K562 (cell line): Measurements from ENCODE around the gene RGS17. TPM values are rescaled to one million over a fixed set of nuclear protein-coding genes. Genes with fewer than 3 reads are reported as not detected.
A peak's percentile ranks its signal among the peaks of the same experiment; 100 is the strongest.

ENCODE experiments used
- BDP1 ChIP-seq: IDR thresholded peaks from 3 replicates; pipeline ENCODE4 v1.6.1; 2011; ENCODE audit not compliant: insufficient read length, insufficient read depth
- BRD9 ChIP-seq: fragments of 450-650 bp; IDR thresholded peaks from 2 replicates; pipeline ENCODE4 v1.6.1; 2018; ENCODE audit warnings: low read depth; ENCODE audit not compliant: partially characterized antibody
- ELF4 ChIP-seq: fragments of 450-650 bp; formaldehyde crosslinking; IDR thresholded peaks from 2 replicates; pipeline ENCODE4 v1.4.0; 2022; ENCODE audit warnings: missing genetic modification characterization
- HMGN3 ChIP-seq: IDR thresholded peaks from 2 replicates; pipeline ENCODE4 v1.6.1; 2011; ENCODE audit warnings: borderline replicate concordance, low read depth, mild to moderate bottlenecking, mixed read lengths, low read length; ENCODE audit not compliant: insufficient read length; ENCODE audit errors: extremely low read depth
- MTA1 ChIP-seq: fragments of 450-650 bp; IDR thresholded peaks from 2 replicates; pipeline ENCODE4 v1.6.1; 2017; ENCODE audit warnings: borderline replicate concordance
- TAL1 ChIP-seq: fragments of 450-650 bp; IDR thresholded peaks from 2 replicates; pipeline ENCODE4 v1.6.1; 2016; ENCODE audit warnings: mild to moderate bottlenecking
- TCF7 ChIP-seq: sonication (generic); IDR thresholded peaks from 2 replicates; pipeline ENCODE4 v1.6.1; 2016; ENCODE audit warnings: antibody characterized with exemption, borderline replicate concordance
- ZNF12 ChIP-seq: sonication (generic); formaldehyde crosslinking; IDR thresholded peaks from 2 replicates; pipeline ENCODE4 v1.4.0; 2020; ENCODE audit warnings: mild to moderate bottlenecking, missing genetic modification reagents
- ZNF133 ChIP-seq: fragments of 250-450 bp; sonication (Bioruptor Pico); IDR thresholded peaks from 2 replicates; pipeline ENCODE4 v1.4.0; 2020; ENCODE audit warnings: mild to moderate bottlenecking
- polyA plus RNA-seq, 8 experiments: library from polyadenylated mRNA; depleted of rRNA in 4 of 8; stranded (reverse) in 5 of 8; unstranded in 3 of 8; fragments of >200 nt; fragmentation: Nextera tagmentation in 2 of 8; fragmentation: Illumina TruSeq in 1 of 8; extraction: Ambion mirVana in 2 of 8; extraction: Trizol in 1 of 8; gene quantifications; 2 replicates each; pipeline versions ENCODE4 v1.2.1 to v1.2.3, GENCODE V29; 2011 to 2014; ENCODE audit warnings: inconsistent platforms in 1 of 8, missing spikeins in 1 of 8
- total RNA-seq, 7 experiments: library from RNA; depleted of rRNA in 6 of 7; stranded (reverse); fragments of >200 nt in 6 of 7; fragmentation: Illumina TruSeq in 2 of 7; extraction: Trizol in 2 of 7; gene quantifications; 2 replicates each; pipeline versions ENCODE4 v1.2.1 to v1.2.3, GENCODE V29; 2011 to 2021; ENCODE audit warnings: low replicate concordance in 1 of 7
- TF ChIP-seq, protein P1 (sequence below): IDR thresholded peaks from 2 replicates; pipeline ENCODE4 v1.6.1; 2016; ENCODE audit warnings: missing genetic modification characterization, missing compliant biosample characterization
- TF ChIP-seq, protein P2 (sequence below): sonication (generic); formaldehyde crosslinking; IDR thresholded peaks from 2 replicates; pipeline ENCODE4 v1.8.1; 2023; ENCODE audit warnings: mild to moderate bottlenecking, missing genetic modification reagents
- TF ChIP-seq, protein P3 (sequence below): fragments of 200-600 bp; sonication (generic); IDR thresholded peaks from one replicate; pipeline ENCODE4 v1.6.1; 2012; ENCODE audit warnings: mild to moderate bottlenecking, low read depth, low read length, inconsistent platforms

RGS17 gene
- total and polyA plus RNA-seq, 9 of the 15 experiments (the other 6 are each of a cell fraction or from before 2014, with no cell fraction given) = 0.01 to 0.14 (median 0.08) TPM; not detected in 6

DNA sequence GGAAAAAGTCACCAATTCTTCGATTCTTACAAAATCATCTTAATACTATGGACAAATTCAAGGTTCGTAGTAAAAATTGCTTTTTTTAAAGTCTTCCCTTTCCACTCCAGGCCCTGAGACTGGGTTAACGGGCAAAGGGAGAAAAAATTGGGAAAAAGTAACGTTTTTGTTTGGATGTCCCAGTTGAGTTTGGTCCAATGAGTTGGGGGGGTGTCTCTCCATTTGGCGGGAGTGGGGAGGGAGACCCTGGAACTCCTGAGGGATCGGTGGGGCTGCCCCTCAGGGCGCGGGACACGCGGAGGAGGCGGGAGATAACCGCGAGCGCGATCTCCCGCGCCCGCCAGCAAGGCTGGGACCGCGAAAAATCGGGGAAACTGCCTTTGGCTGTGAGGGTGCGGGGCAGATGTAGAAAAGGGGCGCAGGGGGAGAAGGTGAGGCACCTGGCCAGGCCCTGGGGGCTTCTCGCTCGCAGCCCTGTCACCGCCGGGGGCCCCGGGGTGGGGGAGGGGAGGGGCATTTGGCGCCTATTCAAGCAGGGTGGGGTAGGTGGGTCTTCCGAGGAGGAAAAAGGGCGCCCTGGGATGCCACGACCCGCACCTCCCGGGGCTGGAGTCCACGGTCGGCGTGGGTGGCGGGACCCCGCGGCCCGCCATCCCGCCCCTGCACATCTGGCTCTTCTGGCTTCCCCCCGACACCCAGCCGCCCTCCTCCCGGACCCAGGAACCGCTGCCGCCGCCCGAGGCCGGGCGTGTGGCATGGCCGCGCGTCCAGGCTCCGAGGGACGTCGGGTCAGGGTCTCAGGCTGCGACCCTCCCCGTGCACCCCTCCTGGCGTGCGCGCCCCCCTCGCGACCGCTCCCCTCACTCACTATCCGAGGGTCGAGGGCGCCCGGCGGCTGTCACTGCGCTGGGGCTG lies 148.8 kb downstream of the RGS17 start (continued):
- TF ChIP-seq, protein P1, sequence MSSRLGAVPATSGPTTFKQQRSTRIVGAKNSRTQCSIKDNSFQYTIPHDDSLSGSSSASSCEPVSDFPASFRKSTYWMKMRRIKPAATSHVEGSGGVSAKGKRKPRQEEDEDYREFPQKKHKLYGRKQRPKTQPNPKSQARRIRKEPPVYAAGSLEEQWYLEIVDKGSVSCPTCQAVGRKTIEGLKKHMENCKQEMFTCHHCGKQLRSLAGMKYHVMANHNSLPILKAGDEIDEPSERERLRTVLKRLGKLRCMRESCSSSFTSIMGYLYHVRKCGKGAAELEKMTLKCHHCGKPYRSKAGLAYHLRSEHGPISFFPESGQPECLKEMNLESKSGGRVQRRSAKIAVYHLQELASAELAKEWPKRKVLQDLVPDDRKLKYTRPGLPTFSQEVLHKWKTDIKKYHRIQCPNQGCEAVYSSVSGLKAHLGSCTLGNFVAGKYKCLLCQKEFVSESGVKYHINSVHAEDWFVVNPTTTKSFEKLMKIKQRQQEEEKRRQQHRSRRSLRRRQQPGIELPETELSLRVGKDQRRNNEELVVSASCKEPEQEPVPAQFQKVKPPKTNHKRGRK (tag) = no peak
- TF ChIP-seq MTA1 (no peak), BRD9 (no peak), ZNF12 (CRISPR knock-in tag) (no peak), TAL1 (no peak), BDP1 (no peak), ZNF133 (CRISPR knock-in tag) (no peak), HMGN3 (peak; percentile 47), ELF4 (CRISPR knock-in tag) (no peak), TCF7 (no peak)
- TF ChIP-seq, protein P2, sequence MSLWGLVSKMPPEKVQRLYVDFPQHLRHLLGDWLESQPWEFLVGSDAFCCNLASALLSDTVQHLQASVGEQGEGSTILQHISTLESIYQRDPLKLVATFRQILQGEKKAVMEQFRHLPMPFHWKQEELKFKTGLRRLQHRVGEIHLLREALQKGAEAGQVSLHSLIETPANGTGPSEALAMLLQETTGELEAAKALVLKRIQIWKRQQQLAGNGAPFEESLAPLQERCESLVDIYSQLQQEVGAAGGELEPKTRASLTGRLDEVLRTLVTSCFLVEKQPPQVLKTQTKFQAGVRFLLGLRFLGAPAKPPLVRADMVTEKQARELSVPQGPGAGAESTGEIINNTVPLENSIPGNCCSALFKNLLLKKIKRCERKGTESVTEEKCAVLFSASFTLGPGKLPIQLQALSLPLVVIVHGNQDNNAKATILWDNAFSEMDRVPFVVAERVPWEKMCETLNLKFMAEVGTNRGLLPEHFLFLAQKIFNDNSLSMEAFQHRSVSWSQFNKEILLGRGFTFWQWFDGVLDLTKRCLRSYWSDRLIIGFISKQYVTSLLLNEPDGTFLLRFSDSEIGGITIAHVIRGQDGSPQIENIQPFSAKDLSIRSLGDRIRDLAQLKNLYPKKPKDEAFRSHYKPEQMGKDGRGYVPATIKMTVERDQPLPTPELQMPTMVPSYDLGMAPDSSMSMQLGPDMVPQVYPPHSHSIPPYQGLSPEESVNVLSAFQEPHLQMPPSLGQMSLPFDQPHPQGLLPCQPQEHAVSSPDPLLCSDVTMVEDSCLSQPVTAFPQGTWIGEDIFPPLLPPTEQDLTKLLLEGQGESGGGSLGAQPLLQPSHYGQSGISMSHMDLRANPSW (CRISPR knock-in tag) = no peak
- TF ChIP-seq, protein P3, sequence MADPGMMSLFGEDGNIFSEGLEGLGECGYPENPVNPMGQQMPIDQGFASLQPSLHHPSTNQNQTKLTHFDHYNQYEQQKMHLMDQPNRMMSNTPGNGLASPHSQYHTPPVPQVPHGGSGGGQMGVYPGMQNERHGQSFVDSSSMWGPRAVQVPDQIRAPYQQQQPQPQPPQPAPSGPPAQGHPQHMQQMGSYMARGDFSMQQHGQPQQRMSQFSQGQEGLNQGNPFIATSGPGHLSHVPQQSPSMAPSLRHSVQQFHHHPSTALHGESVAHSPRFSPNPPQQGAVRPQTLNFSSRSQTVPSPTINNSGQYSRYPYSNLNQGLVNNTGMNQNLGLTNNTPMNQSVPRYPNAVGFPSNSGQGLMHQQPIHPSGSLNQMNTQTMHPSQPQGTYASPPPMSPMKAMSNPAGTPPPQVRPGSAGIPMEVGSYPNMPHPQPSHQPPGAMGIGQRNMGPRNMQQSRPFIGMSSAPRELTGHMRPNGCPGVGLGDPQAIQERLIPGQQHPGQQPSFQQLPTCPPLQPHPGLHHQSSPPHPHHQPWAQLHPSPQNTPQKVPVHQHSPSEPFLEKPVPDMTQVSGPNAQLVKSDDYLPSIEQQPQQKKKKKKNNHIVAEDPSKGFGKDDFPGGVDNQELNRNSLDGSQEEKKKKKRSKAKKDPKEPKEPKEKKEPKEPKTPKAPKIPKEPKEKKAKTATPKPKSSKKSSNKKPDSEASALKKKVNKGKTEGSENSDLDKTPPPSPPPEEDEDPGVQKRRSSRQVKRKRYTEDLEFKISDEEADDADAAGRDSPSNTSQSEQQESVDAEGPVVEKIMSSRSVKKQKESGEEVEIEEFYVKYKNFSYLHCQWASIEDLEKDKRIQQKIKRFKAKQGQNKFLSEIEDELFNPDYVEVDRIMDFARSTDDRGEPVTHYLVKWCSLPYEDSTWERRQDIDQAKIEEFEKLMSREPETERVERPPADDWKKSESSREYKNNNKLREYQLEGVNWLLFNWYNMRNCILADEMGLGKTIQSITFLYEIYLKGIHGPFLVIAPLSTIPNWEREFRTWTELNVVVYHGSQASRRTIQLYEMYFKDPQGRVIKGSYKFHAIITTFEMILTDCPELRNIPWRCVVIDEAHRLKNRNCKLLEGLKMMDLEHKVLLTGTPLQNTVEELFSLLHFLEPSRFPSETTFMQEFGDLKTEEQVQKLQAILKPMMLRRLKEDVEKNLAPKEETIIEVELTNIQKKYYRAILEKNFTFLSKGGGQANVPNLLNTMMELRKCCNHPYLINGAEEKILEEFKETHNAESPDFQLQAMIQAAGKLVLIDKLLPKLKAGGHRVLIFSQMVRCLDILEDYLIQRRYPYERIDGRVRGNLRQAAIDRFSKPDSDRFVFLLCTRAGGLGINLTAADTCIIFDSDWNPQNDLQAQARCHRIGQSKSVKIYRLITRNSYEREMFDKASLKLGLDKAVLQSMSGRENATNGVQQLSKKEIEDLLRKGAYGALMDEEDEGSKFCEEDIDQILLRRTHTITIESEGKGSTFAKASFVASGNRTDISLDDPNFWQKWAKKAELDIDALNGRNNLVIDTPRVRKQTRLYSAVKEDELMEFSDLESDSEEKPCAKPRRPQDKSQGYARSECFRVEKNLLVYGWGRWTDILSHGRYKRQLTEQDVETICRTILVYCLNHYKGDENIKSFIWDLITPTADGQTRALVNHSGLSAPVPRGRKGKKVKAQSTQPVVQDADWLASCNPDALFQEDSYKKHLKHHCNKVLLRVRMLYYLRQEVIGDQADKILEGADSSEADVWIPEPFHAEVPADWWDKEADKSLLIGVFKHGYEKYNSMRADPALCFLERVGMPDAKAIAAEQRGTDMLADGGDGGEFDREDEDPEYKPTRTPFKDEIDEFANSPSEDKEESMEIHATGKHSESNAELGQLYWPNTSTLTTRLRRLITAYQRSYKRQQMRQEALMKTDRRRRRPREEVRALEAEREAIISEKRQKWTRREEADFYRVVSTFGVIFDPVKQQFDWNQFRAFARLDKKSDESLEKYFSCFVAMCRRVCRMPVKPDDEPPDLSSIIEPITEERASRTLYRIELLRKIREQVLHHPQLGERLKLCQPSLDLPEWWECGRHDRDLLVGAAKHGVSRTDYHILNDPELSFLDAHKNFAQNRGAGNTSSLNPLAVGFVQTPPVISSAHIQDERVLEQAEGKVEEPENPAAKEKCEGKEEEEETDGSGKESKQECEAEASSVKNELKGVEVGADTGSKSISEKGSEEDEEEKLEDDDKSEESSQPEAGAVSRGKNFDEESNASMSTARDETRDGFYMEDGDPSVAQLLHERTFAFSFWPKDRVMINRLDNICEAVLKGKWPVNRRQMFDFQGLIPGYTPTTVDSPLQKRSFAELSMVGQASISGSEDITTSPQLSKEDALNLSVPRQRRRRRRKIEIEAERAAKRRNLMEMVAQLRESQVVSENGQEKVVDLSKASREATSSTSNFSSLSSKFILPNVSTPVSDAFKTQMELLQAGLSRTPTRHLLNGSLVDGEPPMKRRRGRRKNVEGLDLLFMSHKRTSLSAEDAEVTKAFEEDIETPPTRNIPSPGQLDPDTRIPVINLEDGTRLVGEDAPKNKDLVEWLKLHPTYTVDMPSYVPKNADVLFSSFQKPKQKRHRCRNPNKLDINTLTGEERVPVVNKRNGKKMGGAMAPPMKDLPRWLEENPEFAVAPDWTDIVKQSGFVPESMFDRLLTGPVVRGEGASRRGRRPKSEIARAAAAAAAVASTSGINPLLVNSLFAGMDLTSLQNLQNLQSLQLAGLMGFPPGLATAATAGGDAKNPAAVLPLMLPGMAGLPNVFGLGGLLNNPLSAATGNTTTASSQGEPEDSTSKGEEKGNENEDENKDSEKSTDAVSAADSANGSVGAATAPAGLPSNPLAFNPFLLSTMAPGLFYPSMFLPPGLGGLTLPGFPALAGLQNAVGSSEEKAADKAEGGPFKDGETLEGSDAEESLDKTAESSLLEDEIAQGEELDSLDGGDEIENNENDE = no peak
